HL-60 (cell line): Measurements from ENCODE around the gene NEDD4L.

Experiments used
- CTCF ChIP-seq: IDR thresholded peaks from one replicate; pipeline ENCODE4 v1.5.1; 2011; ENCODE audit warnings: low read length, control low read depth, inconsistent platforms; ENCODE audit not compliant: insufficient read depth
- GABPA ChIP-seq: IDR thresholded peaks from 2 replicates; pipeline ENCODE4 v1.6.1; 2012; ENCODE audit warnings: low read depth
- SPI1 ChIP-seq: IDR thresholded peaks from 2 replicates; pipeline ENCODE4 v1.6.1; 2012; ENCODE audit warnings: low read depth, mild to moderate bottlenecking, borderline replicate concordance

- TF ChIP-seq CTCF (no peak), SPI1 (no peak), GABPA (no peak)
These were observed 307.8 kb downstream of the NEDD4L start for GRCh38 chr18:58351776-58352175.
